Osteocyte (in vitro differentiated cells): ENCODE data around the gene CROCC2. TPM values are rescaled to one million over a fixed set of nuclear protein-coding genes. Genes with fewer than 3 reads are reported as not detected.

Experiments used
- DNase-seq: peaks from one replicate; pipeline ENCODE4 v3.0.0; 2021; ENCODE audit warnings: mixed read lengths; ENCODE audit not compliant: unreplicated experiment; ENCODE audit errors: extremely low spot score
- H3K27ac Mint-ChIP-seq: one replicate; pipeline ENCODE4 v1.8.0; 2021; ENCODE audit warnings: mild to moderate bottlenecking, mixed read lengths; ENCODE audit not compliant: unreplicated experiment
- H3K27me3 Mint-ChIP-seq: one replicate; pipeline ENCODE4 v1.8.0; 2021; ENCODE audit warnings: mixed read lengths; ENCODE audit not compliant: unreplicated experiment
- H3K36me3 Mint-ChIP-seq: one replicate; pipeline ENCODE4 v1.8.0; 2021; ENCODE audit warnings: mixed read lengths; ENCODE audit not compliant: unreplicated experiment
- H3K4me1 Mint-ChIP-seq: one replicate; pipeline ENCODE4 v1.8.0; 2021; ENCODE audit warnings: mixed read lengths; ENCODE audit not compliant: unreplicated experiment
- H3K4me3 Mint-ChIP-seq: one replicate; pipeline ENCODE4 v1.8.0; 2021; ENCODE audit warnings: mild to moderate bottlenecking, moderate library complexity, mixed read lengths; ENCODE audit not compliant: unreplicated experiment
- H3K9me3 Mint-ChIP-seq: one replicate; pipeline ENCODE4 v1.8.0; 2021; ENCODE audit warnings: mixed read lengths; ENCODE audit not compliant: unreplicated experiment
- CTCF ChIP-seq: fragments of 200-600 bp; sonication (generic); IDR thresholded peaks from 2 replicates; pipeline ENCODE4 v1.5.0; 2021; ENCODE audit warnings: antibody characterized with exemption, mild to moderate bottlenecking, moderate library complexity
- total RNA-seq: library from RNA; stranded (reverse); gene quantifications from 2 replicates; pipeline ENCODE4 v1.2.1, GENCODE V29; 2021

Gene CROCC2
- total RNA-seq, 1 donor from 2014 or later: not detected

GRCh38 chr2:240968731-240969624, 62.8 kb downstream of the CROCC2 start:
- no peak overlapping the region for H3K27ac Mint-ChIP-seq

GRCh38 chr2:240970104-240970503, 64.0 kb downstream of the CROCC2 start:
- Mint-ChIP-seq H3K27me3 (peaks cover 31% of the 10 kb centered on the region), H3K4me1 (peaks cover 3% of the 10 kb centered on the region)

More at GRCh38 chr2:240968731-240969624, 62.8 kb downstream of the CROCC2 start:
- DNase-seq: no peak
- H3K4me1 Mint-ChIP-seq: peaks cover 3% of the 10 kb centered on the region
- peaks cover 24% of the 10 kb centered on the region for H3K27me3 Mint-ChIP-seq
- no peak for TF ChIP-seq CTCF
- H3K9me3 Mint-ChIP-seq: peaks cover 3% of the 10 kb centered on the region
- H3K4me3 Mint-ChIP-seq: no peak overlapping the region
- H3K36me3 Mint-ChIP-seq: peaks cover 3% of the 10 kb centered on the region

GRCh38 chr2:240970816-240971215, 64.7 kb downstream of the CROCC2 start:
- H3K36me3 Mint-ChIP-seq: peaks cover 3% of the 10 kb centered on the region
- H3K4me1 Mint-ChIP-seq: peaks cover 3% of the 10 kb centered on the region
- no peak overlapping the region for H3K27ac Mint-ChIP-seq
- TF ChIP-seq CTCF: no peak
- H3K27me3 Mint-ChIP-seq: peaks cover 31% of the 10 kb centered on the region
- peaks cover 3% of the 10 kb centered on the region for H3K9me3 Mint-ChIP-seq
- no peak overlapping the region for H3K4me3 Mint-ChIP-seq
- DNase-seq: no peak

More at GRCh38 chr2:240970104-240970503, 64.0 kb downstream of the CROCC2 start:
- Mint-ChIP-seq H3K36me3 (peaks cover 3% of the 10 kb centered on the region), H3K9me3 (peaks cover 3% of the 10 kb centered on the region), H3K27ac (no peak overlapping the region), H3K4me3 (no peak overlapping the region)
- TF ChIP-seq CTCF: no peak
- DNase-seq: no peak

GRCh38 chr2:240972201-240972600, 66.1 kb downstream of the CROCC2 start:
- no peak overlapping the region for H3K4me3 Mint-ChIP-seq
- H3K36me3 Mint-ChIP-seq: peaks cover 3% of the 10 kb centered on the region
- DNase-seq: no peak
- TF ChIP-seq CTCF: no peak
- peaks cover 3% of the 10 kb centered on the region for H3K9me3 Mint-ChIP-seq
- no peak overlapping the region for H3K27ac Mint-ChIP-seq
- H3K4me1 Mint-ChIP-seq: peaks cover 3% of the 10 kb centered on the region
- H3K27me3 Mint-ChIP-seq: peaks cover 31% of the 10 kb centered on the region
